Neural cell (in vitro differentiated cells): ENCODE results near the gene LENG9.

Experiments
- CTCF ChIP-seq: fragments of 450-650 bp; IDR thresholded peaks from 2 replicates; pipeline ENCODE4 v1.5.1; 2014; ENCODE audit warnings: antibody characterized with exemption, mild to moderate bottlenecking, moderate library complexity; ENCODE audit not compliant: poor library complexity, severe bottlenecking
- EP300 ChIP-seq: fragments of 450-650 bp; conservative IDR thresholded peaks from 2 replicates; pipeline ENCODE4 v1.6.1; 2014; ENCODE audit warnings: antibody characterized with exemption, mild to moderate bottlenecking, moderate library complexity; ENCODE audit not compliant: poor library complexity, severe bottlenecking
- EZH2 ChIP-seq: fragments of 200-600, 300-800 bp; shearing (Covaris generic), sonication (generic); IDR thresholded peaks from 2 replicates; pipeline ENCODE4 v1.6.1; 2014; ENCODE audit warnings: antibody characterized with exemption, low read length, borderline replicate concordance, mild to moderate bottlenecking; ENCODE audit not compliant: insufficient read depth, poor library complexity, severe bottlenecking
- SMC3 ChIP-seq: fragments of 450-650 bp; conservative IDR thresholded peaks from 2 replicates; pipeline ENCODE4 v1.6.1; 2014; ENCODE audit warnings: antibody characterized with exemption, mild to moderate bottlenecking, moderate library complexity; ENCODE audit not compliant: poor library complexity
- TAF1 ChIP-seq: IDR thresholded peaks from 2 replicates; pipeline ENCODE4 v1.6.1; 2012; ENCODE audit warnings: low read depth

GRCh38 chr19:54412877-54413276 is 50.7 kb downstream of the LENG9 start:
- TF ChIP-seq EZH2 (no peak), EP300 (no peak), SMC3 (no peak), TAF1 (no peak), CTCF (no peak)
